ENCODE measurements around the gene SELP. TPM values are rescaled to one million over a fixed set of nuclear protein-coding genes. Genes with fewer than 3 reads are reported as not detected.
"Not testable (repeated sequence)": the region's sequence is repeated elsewhere in the genome, so short reads cannot be mapped to it uniquely, and the experiment has no call there.

SELP gene
- total RNA-seq (2014; rRNA removed; shearing (Covaris generic); ENCODE audit: low replicate concordance) = not detected in 2 replicates

GRCh38 chr1:169630006-169630405 lies at the start of gene SELP:
Gene SELP (minus strand): TSS chr1:169630124. CDS start chr1:169630074, 50 bp downstream.
- Histone ChIP-seq H3K36me3 (no peaks in the 10 kb centered on the region), H3K27me3 (no peaks in the 10 kb centered on the region; the same call in 1 of the 2 replicates), H3K9me3 (peaks cover under 1% of the 10 kb centered on the region), H3K4me3 (no peak within 1 kb of the TSS)
- no peak for DNase-seq

- Histone ChIP-seq H3K27me3 (peaks cover 42% of the 10 kb centered on the region), H3K36me3 (no peaks in the 10 kb centered on the region), H3K4me3 (no peak overlapping the region), H3K9me3 (no peaks in the 10 kb centered on the region)
- no peak for DNase-seq
Observed at GRCh38 chr1:169679692-169680091, 49.8 kb upstream of the SELP start.

GRCh38 chr1:169676001-169676400 lies 46.1 kb upstream of the SELP start:
- no peak for DNase-seq
- Histone ChIP-seq H3K4me3 (no peak overlapping the region), H3K36me3 (no peaks in the 10 kb centered on the region)

GRCh38 chr1:169670836-169671235 lies 40.9 kb upstream of the SELP start:
- Histone ChIP-seq H3K27me3 (peaks cover 4% of the 10 kb centered on the region; the same call in 1 of the 2 replicates), H3K4me3 (no peak overlapping the region), H3K36me3 (no peaks in the 10 kb centered on the region), H3K9me3 (peaks cover 2% of the 10 kb centered on the region; the same call in 1 of the 2 replicates)
- no peak for DNase-seq

More at GRCh38 chr1:169676001-169676400, 46.1 kb upstream of the SELP start:
- peaks cover 29% of the 10 kb centered on the region for H3K27me3 ChIP-seq
- H3K9me3 ChIP-seq = peaks cover 2% of the 10 kb centered on the region; the same call in 1 of the 2 replicates

GRCh38 chr1:169670244-169670643 lies 40.3 kb upstream of the SELP start:
- not testable (repeated sequence) for H3K4me3 ChIP-seq, H3K36me3 ChIP-seq, H3K9me3 ChIP-seq, DNase-seq, H3K27me3 ChIP-seq

GRCh38 chr1:169667699-169668596 lies 38.0 kb upstream of the SELP start:
- H3K36me3 ChIP-seq, H3K27me3 ChIP-seq, H3K4me3 ChIP-seq, H3K9me3 ChIP-seq, DNase-seq: not testable (repeated sequence)

GRCh38 chr1:169667227-169667639 lies 37.3 kb upstream of the SELP start:
- H3K9me3 ChIP-seq, H3K4me3 ChIP-seq, H3K36me3 ChIP-seq, DNase-seq, H3K27me3 ChIP-seq: not testable (repeated sequence)

GRCh38 chr1:169662680-169663079 lies 32.8 kb upstream of the SELP start:
- not testable (repeated sequence) for H3K4me3 ChIP-seq, H3K9me3 ChIP-seq, DNase-seq, H3K36me3 ChIP-seq, H3K27me3 ChIP-seq

GRCh38 chr1:169661066-169661465 lies 31.1 kb upstream of the SELP start:
- not testable (repeated sequence) for DNase-seq, H3K9me3 ChIP-seq, H3K27me3 ChIP-seq, H3K36me3 ChIP-seq, H3K4me3 ChIP-seq

GRCh38 chr1:169658777-169659176 lies 28.9 kb upstream of the SELP start:
- not testable (repeated sequence) for H3K27me3 ChIP-seq

GRCh38 chr1:169653873-169654272 lies 23.9 kb upstream of the SELP start:
- H3K27me3 ChIP-seq = peaks cover 12% of the 10 kb centered on the region; the same call in 1 of the 2 replicates
- no peak for DNase-seq
- H3K36me3 ChIP-seq = no peaks in the 10 kb centered on the region
- H3K4me3 ChIP-seq = no peak overlapping the region
- no peaks in the 10 kb centered on the region for H3K9me3 ChIP-seq

More at GRCh38 chr1:169658777-169659176, 28.9 kb upstream of the SELP start:
- not testable (repeated sequence) for H3K4me3 ChIP-seq, H3K36me3 ChIP-seq, DNase-seq, H3K9me3 ChIP-seq

- no peak for DNase-seq
- no peaks in the 10 kb centered on the region for H3K36me3 ChIP-seq
- H3K9me3 ChIP-seq = no peaks in the 10 kb centered on the region
- peaks cover 13% of the 10 kb centered on the region; the same call in 1 of the 2 replicates for H3K27me3 ChIP-seq
- H3K4me3 ChIP-seq = no peak overlapping the region
Observed at GRCh38 chr1:169651035-169651434, 21.1 kb upstream of the SELP start.

GRCh38 chr1:169650551-169650950 lies 20.6 kb upstream of the SELP start:
- H3K27me3 ChIP-seq = peaks cover 13% of the 10 kb centered on the region; the same call in 1 of the 2 replicates
- no peak overlapping the region for H3K4me3 ChIP-seq
- no peaks in the 10 kb centered on the region for H3K36me3 ChIP-seq
- DNase-seq = no peak
- H3K9me3 ChIP-seq = no peaks in the 10 kb centered on the region

- Histone ChIP-seq H3K9me3 (no peaks in the 10 kb centered on the region), H3K4me3 (no peak overlapping the region), H3K27me3 (peaks cover 9% of the 10 kb centered on the region; the same call in 1 of the 2 replicates), H3K36me3 (no peaks in the 10 kb centered on the region)
- DNase-seq = no peak
Observed at GRCh38 chr1:169648709-169649108, 18.8 kb upstream of the SELP start.

- no peak for DNase-seq
- H3K4me3 ChIP-seq = no peak overlapping the region
- H3K9me3 ChIP-seq = no peaks in the 10 kb centered on the region
- peaks cover 13% of the 10 kb centered on the region; the same call in 1 of the 2 replicates for H3K27me3 ChIP-seq
- H3K36me3 ChIP-seq = no peaks in the 10 kb centered on the region
Observed at GRCh38 chr1:169648187-169648586, 18.3 kb upstream of the SELP start.

GRCh38 chr1:169647512-169647911 lies 17.6 kb upstream of the SELP start:
- no peak overlapping the region for H3K4me3 ChIP-seq
- no peaks in the 10 kb centered on the region for H3K36me3 ChIP-seq
- peaks cover 13% of the 10 kb centered on the region; the same call in 1 of the 2 replicates for H3K27me3 ChIP-seq
- no peak for DNase-seq
- H3K9me3 ChIP-seq = no peaks in the 10 kb centered on the region

- no peak for DNase-seq
- no peak overlapping the region for H3K4me3 ChIP-seq
- H3K27me3 ChIP-seq = peaks cover 5% of the 10 kb centered on the region; the same call in 1 of the 2 replicates
- H3K36me3 ChIP-seq = no peaks in the 10 kb centered on the region
- no peaks in the 10 kb centered on the region for H3K9me3 ChIP-seq
Observed at GRCh38 chr1:169644297-169644696, 14.4 kb upstream of the SELP start.

- H3K4me3 ChIP-seq = no peak overlapping the region
- DNase-seq = no peak
- H3K9me3 ChIP-seq = peaks cover 9% of the 10 kb centered on the region
- H3K36me3 ChIP-seq = no peaks in the 10 kb centered on the region
- no peaks in the 10 kb centered on the region; the same call in 1 of the 2 replicates for H3K27me3 ChIP-seq
Observed at GRCh38 chr1:169634877-169635276, 5.0 kb upstream of the SELP start.
